ENCODE results near the gene GP5.

DNA sequence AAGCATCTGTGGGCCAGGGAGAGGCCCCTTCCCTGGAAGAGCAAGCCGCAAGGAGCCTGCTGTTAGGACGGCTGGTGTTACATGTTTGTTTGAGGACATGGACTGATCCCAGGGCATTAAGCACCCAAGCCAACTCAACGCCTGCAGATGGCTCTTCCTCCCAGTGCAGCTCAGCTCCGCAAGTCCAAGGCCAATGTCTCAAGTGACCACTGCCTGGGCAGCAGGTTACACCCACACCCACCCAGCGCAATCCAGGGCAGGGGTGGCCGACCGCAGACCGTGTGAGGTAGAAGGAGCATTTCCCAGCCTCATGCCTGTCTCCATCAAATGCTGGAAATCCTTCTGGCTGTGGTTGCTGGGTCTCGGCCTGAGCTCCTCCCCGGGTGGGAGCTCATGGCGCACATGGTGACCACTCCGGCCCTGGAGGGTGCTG lies 14.5 kb downstream of the GP5 start:
- TF ChIP-seq, protein P1, sequence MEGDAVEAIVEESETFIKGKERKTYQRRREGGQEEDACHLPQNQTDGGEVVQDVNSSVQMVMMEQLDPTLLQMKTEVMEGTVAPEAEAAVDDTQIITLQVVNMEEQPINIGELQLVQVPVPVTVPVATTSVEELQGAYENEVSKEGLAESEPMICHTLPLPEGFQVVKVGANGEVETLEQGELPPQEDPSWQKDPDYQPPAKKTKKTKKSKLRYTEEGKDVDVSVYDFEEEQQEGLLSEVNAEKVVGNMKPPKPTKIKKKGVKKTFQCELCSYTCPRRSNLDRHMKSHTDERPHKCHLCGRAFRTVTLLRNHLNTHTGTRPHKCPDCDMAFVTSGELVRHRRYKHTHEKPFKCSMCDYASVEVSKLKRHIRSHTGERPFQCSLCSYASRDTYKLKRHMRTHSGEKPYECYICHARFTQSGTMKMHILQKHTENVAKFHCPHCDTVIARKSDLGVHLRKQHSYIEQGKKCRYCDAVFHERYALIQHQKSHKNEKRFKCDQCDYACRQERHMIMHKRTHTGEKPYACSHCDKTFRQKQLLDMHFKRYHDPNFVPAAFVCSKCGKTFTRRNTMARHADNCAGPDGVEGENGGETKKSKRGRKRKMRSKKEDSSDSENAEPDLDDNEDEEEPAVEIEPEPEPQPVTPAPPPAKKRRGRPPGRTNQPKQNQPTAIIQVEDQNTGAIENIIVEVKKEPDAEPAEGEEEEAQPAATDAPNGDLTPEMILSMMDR (IDR thresholded peaks at IDR 0.05; ENCODE audit: insufficient read depth, low read length) = no peak
- TF ChIP-seq, protein P2, sequence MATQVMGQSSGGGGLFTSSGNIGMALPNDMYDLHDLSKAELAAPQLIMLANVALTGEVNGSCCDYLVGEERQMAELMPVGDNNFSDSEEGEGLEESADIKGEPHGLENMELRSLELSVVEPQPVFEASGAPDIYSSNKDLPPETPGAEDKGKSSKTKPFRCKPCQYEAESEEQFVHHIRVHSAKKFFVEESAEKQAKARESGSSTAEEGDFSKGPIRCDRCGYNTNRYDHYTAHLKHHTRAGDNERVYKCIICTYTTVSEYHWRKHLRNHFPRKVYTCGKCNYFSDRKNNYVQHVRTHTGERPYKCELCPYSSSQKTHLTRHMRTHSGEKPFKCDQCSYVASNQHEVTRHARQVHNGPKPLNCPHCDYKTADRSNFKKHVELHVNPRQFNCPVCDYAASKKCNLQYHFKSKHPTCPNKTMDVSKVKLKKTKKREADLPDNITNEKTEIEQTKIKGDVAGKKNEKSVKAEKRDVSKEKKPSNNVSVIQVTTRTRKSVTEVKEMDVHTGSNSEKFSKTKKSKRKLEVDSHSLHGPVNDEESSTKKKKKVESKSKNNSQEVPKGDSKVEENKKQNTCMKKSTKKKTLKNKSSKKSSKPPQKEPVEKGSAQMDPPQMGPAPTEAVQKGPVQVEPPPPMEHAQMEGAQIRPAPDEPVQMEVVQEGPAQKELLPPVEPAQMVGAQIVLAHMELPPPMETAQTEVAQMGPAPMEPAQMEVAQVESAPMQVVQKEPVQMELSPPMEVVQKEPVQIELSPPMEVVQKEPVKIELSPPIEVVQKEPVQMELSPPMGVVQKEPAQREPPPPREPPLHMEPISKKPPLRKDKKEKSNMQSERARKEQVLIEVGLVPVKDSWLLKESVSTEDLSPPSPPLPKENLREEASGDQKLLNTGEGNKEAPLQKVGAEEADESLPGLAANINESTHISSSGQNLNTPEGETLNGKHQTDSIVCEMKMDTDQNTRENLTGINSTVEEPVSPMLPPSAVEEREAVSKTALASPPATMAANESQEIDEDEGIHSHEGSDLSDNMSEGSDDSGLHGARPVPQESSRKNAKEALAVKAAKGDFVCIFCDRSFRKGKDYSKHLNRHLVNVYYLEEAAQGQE (IDR thresholded peaks at IDR 0.05; ENCODE audit: insufficient replicate concordance, low read depth) = no peak
- TF ChIP-seq SPI1 (IDR thresholded peaks at IDR 0.05; ENCODE audit: borderline replicate concordance, low read depth) = no peak

Measured in HL-60 (cell line).